Uterus (tissue), 2 donors: ENCODE measurements around the gene RNF141.

Experiments
- CTCF ChIP-seq, 4 experiments: fragments of 200-600 bp in 2 of 4; fragments of 450-650 bp in 2 of 4; sonication (generic) in 2 of 4; IDR thresholded peaks; one replicate each; pipeline ENCODE4 v1.5.1; 2016 to 2019; ENCODE audit warnings: antibody characterized with exemption in 4 of 4, mild to moderate bottlenecking in 2 of 4, moderate library complexity in 1 of 4
- POLR2A ChIP-seq, 2 donors: fragments of 450-650 bp; IDR thresholded peaks; one replicate each; pipeline ENCODE4 v1.6.1; 2016; ENCODE audit warnings: antibody characterized with exemption in 2 of 2, mild to moderate bottlenecking in 1 of 2, moderate library complexity in 1 of 2

GRCh38 chr11:10518891-10519290, 22.1 kb downstream of the RNF141 start:
- TF ChIP-seq CTCF (IDR thresholded peaks at IDR 0.05) (no peak), POLR2A (IDR thresholded peaks at IDR 0.05) (no peak)
